ENCODE results near the gene CUL7. TPM values are rescaled to one million over a fixed set of nuclear protein-coding genes. Genes with fewer than 3 reads are reported as not detected.

The CUL7 gene
- total and polyA plus RNA-seq, 2 of the 8 experiments (the other 6 are each of a cell fraction or from before 2014, with no cell fraction given), result 10.8 to 15.0 TPM

- no peak overlapping the region for H4K5ac ChIP-seq (ENCODE audit: insufficient read length, low read depth, low read length)
- no peak overlapping the region for H3K23ac ChIP-seq (ENCODE audit: insufficient read length)
- H2BK20ac ChIP-seq (ENCODE audit: low read length), result no peak overlapping the region
- no peak overlapping the region for H4K8ac ChIP-seq (ENCODE audit: extremely low read depth, insufficient read depth, low read length)
- H3K9me3 ChIP-seq (ENCODE audit: insufficient read depth in 2 of 2, low read depth in 1 of 2, low read length in 1 of 2), result no peaks in the 10 kb centered on the region
- H3K4me1 ChIP-seq (replicated peaks in 1 of 4; ENCODE audit: control insufficient read depth in 3 of 4, insufficient read depth in 4 of 4, low read length in 3 of 4), result no peaks in the 10 kb centered on the region
- H4K91ac ChIP-seq (replicated peaks; ENCODE audit: insufficient read length, low read length), result no peak overlapping the region
- peaks cover 2 to 30% (median 13%) of the 10 kb centered on the region in 4 experiments; a peak in 4 of 8 replicates for H3K36me3 ChIP-seq (ENCODE audit: control insufficient read depth in 2 of 4, insufficient read depth in 4 of 4, low read length in 3 of 4)
- no peaks in the 10 kb centered on the region for H3K27me3 ChIP-seq (replicated peaks in 1 of 4; ENCODE audit: control insufficient read depth in 3 of 4, extremely low read depth in 1 of 4, insufficient read depth in 3 of 4, low read length in 3 of 4)
- H3K56ac ChIP-seq (replicated peaks; ENCODE audit: insufficient read length, low read depth, low read length), result no peak overlapping the region
- no peak overlapping the region for H2BK5ac ChIP-seq (ENCODE audit: low read depth, low read length)
- H3K4me3 ChIP-seq (ENCODE audit: extremely low read depth in 1 of 4, insufficient read depth in 2 of 4, low read depth in 3 of 4, low read length in 4 of 4), result no peak overlapping the region
- no peak overlapping the region for H3K14ac ChIP-seq (ENCODE audit: insufficient read length)
- H2AK5ac ChIP-seq (ENCODE audit: low read depth, low read length), result no peak overlapping the region
- H3K4ac ChIP-seq (replicated peaks; ENCODE audit: insufficient read length, low read depth, low read length), result no peak overlapping the region
- no peak overlapping the region for H2BK15ac ChIP-seq (ENCODE audit: low read length)
- FAIRE-seq (no peak), DNase-seq (ENCODE audit: low read depth in 1 of 2, low spot score in 2 of 2) (no peak)
- peaks cover 2% of the 10 kb centered on the region; the same call in 1 of the 2 replicates for H3K23me2 ChIP-seq (ENCODE audit: low read depth, low read length)
- no peaks in the 10 kb centered on the region for H3K79me1 ChIP-seq (ENCODE audit: low read depth, low read length)
- no peak overlapping the region for H2BK120ac ChIP-seq (replicated peaks; ENCODE audit: low read depth, low read length)
- no peaks in the 10 kb centered on the region for H3K79me2 ChIP-seq (ENCODE audit: control insufficient read depth in 1 of 2, insufficient read depth in 2 of 2, low read length in 2 of 2)
- peaks cover 2 to 18% of the 10 kb centered on the region in 2 experiments for H4K20me1 ChIP-seq (replicated peaks in 1 of 2; ENCODE audit: control insufficient read depth in 1 of 2, insufficient read depth in 2 of 2, low read length in 2 of 2)
- no peak overlapping the region for H2BK12ac ChIP-seq (ENCODE audit: low read depth, low read length)
- no peak overlapping the region for H3K27ac ChIP-seq (ENCODE audit: low read depth, low read length)
- TF ChIP-seq POLR2AphosphoS5 (IDR thresholded peaks at IDR 0.05; ENCODE audit: low read depth, low read length), result no peak
- H2AFZ ChIP-seq (ENCODE audit: low read length), result no peak overlapping the region
- no peak overlapping the region for H3K9ac ChIP-seq (replicated peaks in 1 of 4; ENCODE audit: extremely low read depth in 1 of 4, low read depth in 3 of 4, low read length in 3 of 4)
- CTCF ChIA-PET (ENCODE audit: partially characterized antibody), result interaction anchor here (0.8 to 1.5 kb wide), 3 partner anchors 40 to 107 kb away, joined by 3 to 4 read pairs (median 3); no protein-coding TSS in a partner anchor
- H3K4me2 ChIP-seq (ENCODE audit: insufficient read depth in 1 of 2, low read depth in 2 of 2, low read length in 2 of 2), result no peak overlapping the region
- WGBS, 2 experiments (ENCODE audit: extremely low coverage in 1 of 2, insufficient coverage in 1 of 2, insufficient read length in 1 of 2, insufficient replicate concordance in 2 of 2, low coverage in 1 of 2, low lambda C conversion rate in 2 of 2, missing lambda C conversion rate in 1 of 2), result 93% methylated on average over 9 of the region's 9 CpGs; no CpG with 5 or more reads in 1 of the 2 experiments
- no peak overlapping the region for H3K18ac ChIP-seq (ENCODE audit: extremely low read depth, low read length)
- POLR2A ChIA-PET (ENCODE audit: partially characterized antibody), result interaction anchor here (0.5 to 29.7 kb wide), 4 partner anchors 6 to 134 kb away, joined by 3 to 584 read pairs (median 294); partner anchors contain the start of genes CUL7, KLHDC3, MEA1 and RRP36
These were observed 16.9 kb downstream of the CUL7 start for GRCh38 chr6:43036712-43037111.
